Measurements from ENCODE around the gene TSSC4.

TSSC4 gene

GRCh38 chr11:2436013-2436520, 35.5 kb downstream of the TSSC4 start:
- DNase-seq, result peak; percentile 8

GRCh38 chr11:2436521-2437031, 36.0 kb downstream of the TSSC4 start:
- peak; percentile 6 for DNase-seq

GRCh38 chr11:2437516-2437915, 37.0 kb downstream of the TSSC4 start:
- peak; percentile 6 for DNase-seq

- no peak for DNase-seq
These were observed 39.3 kb downstream of the TSSC4 start for GRCh38 chr11:2439820-2440219.

- peak; percentile 6 for DNase-seq
These were observed 40.1 kb downstream of the TSSC4 start for GRCh38 chr11:2440646-2441045.

- peak; percentile 12 for DNase-seq
These were observed 40.6 kb downstream of the TSSC4 start for GRCh38 chr11:2441171-2441570.

GRCh38 chr11:2442589-2442988, 42.0 kb downstream of the TSSC4 start:
- peak; percentile 0 for DNase-seq

- DNase-seq, result peak; percentile 10
These were observed 42.9 kb downstream of the TSSC4 start for GRCh38 chr11:2443406-2443805.

- peak; percentile 78 for DNase-seq
These were observed 43.6 kb downstream of the TSSC4 start, which contains the start of gene TRPM5 for GRCh38 chr11:2443881-2444820. Gene TRPM5, minus strand, starts transcription at chr11:2444514. Its CDS starts 21,478 bp downstream, at chr11:2423036.

GRCh38 chr11:2444821-2445745, 44.5 kb downstream of the TSSC4 start, which contains the start of gene KCNQ1:
Gene KCNQ1, plus strand, starts transcription at chr11:2445008. Its CDS starts 91 bp downstream, at chr11:2445099.
- peak; percentile 33 for DNase-seq

- peak; percentile 16 for DNase-seq
These were observed 45.4 kb downstream of the TSSC4 start for GRCh38 chr11:2445746-2446551.

GRCh38 chr11:2446590-2447252, 46.2 kb downstream of the TSSC4 start:
- peak; percentile 16 for DNase-seq

GRCh38 chr11:2447253-2447950, 46.9 kb downstream of the TSSC4 start:
- no peak for DNase-seq

- peak; percentile 5 for DNase-seq
These were observed 47.6 kb downstream of the TSSC4 start for GRCh38 chr11:2447951-2448650.

- peak; percentile 9 for DNase-seq
These were observed 48.4 kb downstream of the TSSC4 start for GRCh38 chr11:2448661-2449547.

- peak; percentile 13 for DNase-seq
These were observed 49.2 kb downstream of the TSSC4 start for GRCh38 chr11:2449548-2450320.

GRCh38 chr11:2450321-2451041, 49.9 kb downstream of the TSSC4 start:
- DNase-seq, result peak; percentile 11
